Fibroblast of lung (primary cell): ENCODE measurements around the gene VAV2.

ENCODE experiments used
- EZH2 ChIP-seq: IDR thresholded peaks from 2 replicates; pipeline ENCODE4 v1.5.1; 2012; ENCODE audit warnings: low read length, control low read depth, mild to moderate bottlenecking; ENCODE audit errors: missing control alignments
- TF ChIP-seq, protein P1 (sequence below), 2 donors: IDR thresholded peaks in 1 of 2; conservative IDR thresholded peaks in 1 of 2; 1 replicate in 1 of 2; 2 replicates in 1 of 2; pipeline ENCODE4 v1.5.1; 2011 to 2012; ENCODE audit warnings: low read length in 2 of 2, control low read depth in 1 of 2, inconsistent platforms in 1 of 2, low read depth in 1 of 2, mild to moderate bottlenecking in 1 of 2

DNA sequence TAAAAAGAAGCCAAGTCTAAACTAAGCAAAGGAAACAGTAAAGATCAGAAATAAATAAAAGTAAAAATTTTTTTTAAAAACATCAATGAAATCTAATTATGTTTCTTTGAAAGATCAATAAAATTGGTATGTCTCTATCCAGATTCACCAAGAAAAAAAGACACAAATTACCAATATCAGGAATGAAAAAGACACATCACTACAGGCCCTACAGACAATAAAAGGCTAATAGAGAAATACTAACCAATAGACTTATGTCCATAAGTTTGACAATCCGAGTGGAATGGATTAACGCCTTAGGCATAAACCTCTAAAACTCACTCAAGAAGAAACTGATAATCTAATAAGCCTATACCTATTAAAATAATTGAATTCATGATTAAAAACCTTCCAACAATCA is 45.5 kb upstream of the VAV2 start:
- TF ChIP-seq, protein P1, sequence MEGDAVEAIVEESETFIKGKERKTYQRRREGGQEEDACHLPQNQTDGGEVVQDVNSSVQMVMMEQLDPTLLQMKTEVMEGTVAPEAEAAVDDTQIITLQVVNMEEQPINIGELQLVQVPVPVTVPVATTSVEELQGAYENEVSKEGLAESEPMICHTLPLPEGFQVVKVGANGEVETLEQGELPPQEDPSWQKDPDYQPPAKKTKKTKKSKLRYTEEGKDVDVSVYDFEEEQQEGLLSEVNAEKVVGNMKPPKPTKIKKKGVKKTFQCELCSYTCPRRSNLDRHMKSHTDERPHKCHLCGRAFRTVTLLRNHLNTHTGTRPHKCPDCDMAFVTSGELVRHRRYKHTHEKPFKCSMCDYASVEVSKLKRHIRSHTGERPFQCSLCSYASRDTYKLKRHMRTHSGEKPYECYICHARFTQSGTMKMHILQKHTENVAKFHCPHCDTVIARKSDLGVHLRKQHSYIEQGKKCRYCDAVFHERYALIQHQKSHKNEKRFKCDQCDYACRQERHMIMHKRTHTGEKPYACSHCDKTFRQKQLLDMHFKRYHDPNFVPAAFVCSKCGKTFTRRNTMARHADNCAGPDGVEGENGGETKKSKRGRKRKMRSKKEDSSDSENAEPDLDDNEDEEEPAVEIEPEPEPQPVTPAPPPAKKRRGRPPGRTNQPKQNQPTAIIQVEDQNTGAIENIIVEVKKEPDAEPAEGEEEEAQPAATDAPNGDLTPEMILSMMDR (conservative IDR thresholded peaks at IDR 0.05 in 1 of 2, IDR thresholded peaks at IDR 0.05 in 1 of 2; ENCODE audit: low read depth in 1 of 2, low read length in 2 of 2): no peak
- TF ChIP-seq EZH2: no peak
